Measurements from ENCODE around the gene BCL2.

GRCh38 chr18:63348508-63349136 is 29.1 kb upstream of the BCL2 start:
- TF ChIP-seq ZFX (IDR thresholded peaks at IDR 0.05) (no peak), CTCF (conservative IDR thresholded peaks at IDR 0.05) (no peak)

All from C4-2B (cell line).